Naive thymus-derived CD8-positive, alpha-beta T cell (primary cell): Measurements from ENCODE around the gene BCKDHB. TPM values are rescaled to one million over a fixed set of nuclear protein-coding genes. Genes with fewer than 3 reads are reported as not detected.

Experiments
- ATAC-seq, 2 donors: fragments of 150-1000 bp; cut with Tn5 transposase in 1 of 2; sonication (Bioruptor Pico), chemical (Tn5 transposase) in 1 of 2; 1 replicate in 1 of 2; 2 replicates in 1 of 2; pipeline ENCODE4 v1.10.0; 2021; ENCODE audit warnings: mild to moderate bottlenecking in 2 of 2, moderate library complexity in 2 of 2
- POLR2A ChIA-PET: fragments of 350-600 bp; sonication (Branson Sonifier 250); formaldehyde crosslinking; loops from one replicate; lab custom pipeline; 2021; ENCODE audit warnings: antibody characterized with exemption; lab: Charles Lee
- DNase-seq, 10 donors: peaks; one replicate each; pipeline versions ENCODE4 v3.0.0 to v3.0.0-alpha.2; 2020 to 2022
- H3K27ac Mint-ChIP-seq, 10 donors: one replicate each; pipeline ENCODE4 v1.8.0; 2020 to 2022; ENCODE audit warnings: mild to moderate bottlenecking in 10 of 10, mixed read lengths in 10 of 10, moderate library complexity in 4 of 10, inconsistent platforms in 1 of 10
- H3K27me3 Mint-ChIP-seq, 5 donors: one replicate each; pipeline ENCODE4 v1.8.0; 2021 to 2022; ENCODE audit warnings: mixed read lengths in 5 of 5
- H3K36me3 Mint-ChIP-seq, 3 donors: one replicate each; pipeline ENCODE4 v1.8.0; 2020 to 2022; ENCODE audit warnings: mixed read lengths in 3 of 3, mild to moderate bottlenecking in 2 of 3, inconsistent platforms in 1 of 3
- H3K4me1 Mint-ChIP-seq, 4 donors: one replicate each; pipeline ENCODE4 v1.8.0; 2021 to 2022; ENCODE audit warnings: mixed read lengths in 4 of 4
- H3K4me3 Mint-ChIP-seq, 10 donors: one replicate each; pipeline ENCODE4 v1.8.0; 2020 to 2022; ENCODE audit warnings: mild to moderate bottlenecking in 10 of 10, mixed read lengths in 10 of 10, moderate library complexity in 6 of 10, inconsistent platforms in 1 of 10
- H3K9me3 Mint-ChIP-seq, 9 donors: one replicate each; pipeline ENCODE4 v1.8.0; 2020 to 2022; ENCODE audit warnings: mixed read lengths in 9 of 9, mild to moderate bottlenecking in 3 of 9, inconsistent platforms in 1 of 9, moderate library complexity in 1 of 9
- polyA plus RNA-seq, 3 donors: library from polyadenylated mRNA; unstranded; fragments of 300-500 nt; fragmentation: Illumina TruSeq; gene quantifications; one replicate each; pipeline ENCODE4 v1.2.3, GENCODE V29; 2021
- total RNA-seq, 8 experiments: library from RNA in 2 of 8; stranded (reverse) in 2 of 8; gene quantifications; one replicate each; pipeline ENCODE4 v1.2.3 and lab custom pipeline; 2021 to 2026

BCKDHB gene
- total and polyA plus RNA-seq, 5 experiments from 2014 or later, result 20.1 to 31.4 (median 24.1) TPM

DNA sequence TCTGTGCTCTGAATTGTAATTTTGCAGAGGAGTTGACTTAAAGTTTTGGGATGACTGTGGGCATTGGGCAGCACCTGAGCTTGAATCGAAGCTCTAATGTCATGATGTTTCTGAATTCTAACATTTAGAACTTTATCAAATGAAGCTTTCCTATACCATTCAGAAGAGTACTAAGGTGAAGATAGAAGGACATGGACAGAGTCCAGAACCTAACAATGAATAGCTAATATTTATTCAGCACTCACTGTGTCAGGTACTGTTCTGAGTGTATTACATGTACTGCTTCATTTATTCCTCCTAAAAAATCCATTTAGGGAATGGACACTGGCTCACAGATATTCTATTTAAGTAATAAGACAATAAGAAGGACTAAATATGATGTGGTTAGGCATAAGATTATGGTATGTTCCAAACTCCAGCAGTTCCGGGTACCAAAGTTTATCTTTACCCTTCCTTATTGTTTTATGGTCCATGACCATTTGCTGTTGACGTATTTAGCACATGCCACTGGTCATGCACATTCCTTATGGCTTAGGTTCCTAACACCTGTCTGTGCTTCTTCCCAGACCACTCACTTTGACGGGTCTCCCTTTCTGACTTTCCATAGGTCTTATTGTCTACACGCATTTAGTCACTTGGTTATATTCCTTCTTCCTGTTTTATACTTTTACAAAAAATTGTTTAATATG lies 20.3 kb downstream of the BCKDHB start:
- H3K27ac Mint-ChIP-seq, result no peak overlapping the region
- H3K4me3 Mint-ChIP-seq, result no peak overlapping the region
- H3K4me1 Mint-ChIP-seq, result peaks cover 9 to 27% (median 13%) of the 10 kb centered on the region in 4 donors
- peaks cover 0 to 8% (median under 1%) of the 10 kb centered on the region in 9 donors for H3K9me3 Mint-ChIP-seq
- no peak for ATAC-seq
- no peak for DNase-seq
- H3K27me3 Mint-ChIP-seq, result no peaks in the 10 kb centered on the region
- POLR2A ChIA-PET, result no interaction called here
- H3K36me3 Mint-ChIP-seq, result peaks cover 1 to 48% (median 21%) of the 10 kb centered on the region in 3 donors

DNA sequence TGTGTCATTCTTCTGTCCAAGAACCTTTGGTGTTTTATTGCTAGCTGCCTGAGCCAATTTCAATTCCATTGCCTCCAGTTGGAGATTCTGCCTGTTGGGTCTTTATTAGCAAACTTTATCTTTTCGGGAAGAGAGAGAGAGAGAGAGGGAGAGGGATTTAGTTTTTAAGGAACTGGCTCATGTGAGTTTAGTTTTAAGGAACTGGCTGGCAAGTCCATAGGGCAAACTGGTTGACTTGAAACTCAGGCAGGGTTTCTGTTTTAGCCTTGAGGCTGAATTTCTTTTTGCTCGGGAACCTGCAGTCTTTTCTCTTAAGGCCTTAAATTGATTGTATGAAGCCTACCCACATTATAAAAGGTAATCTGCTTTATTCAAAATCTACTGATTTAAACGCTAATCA lies 23.0 kb downstream of the BCKDHB start:
- ATAC-seq (no peak), DNase-seq (no peak)
- Mint-ChIP-seq H3K4me1 (peaks cover 0 to 9% (median 5%) of the 10 kb centered on the region in 4 donors), H3K36me3 (peaks cover 6 to 52% (median 17%) of the 10 kb centered on the region in 3 donors), H3K27ac (no peak overlapping the region), H3K4me3 (no peak overlapping the region), H3K27me3 (no peaks in the 10 kb centered on the region), H3K9me3 (no peaks in the 10 kb centered on the region)
- POLR2A ChIA-PET, result no interaction called here

DNA sequence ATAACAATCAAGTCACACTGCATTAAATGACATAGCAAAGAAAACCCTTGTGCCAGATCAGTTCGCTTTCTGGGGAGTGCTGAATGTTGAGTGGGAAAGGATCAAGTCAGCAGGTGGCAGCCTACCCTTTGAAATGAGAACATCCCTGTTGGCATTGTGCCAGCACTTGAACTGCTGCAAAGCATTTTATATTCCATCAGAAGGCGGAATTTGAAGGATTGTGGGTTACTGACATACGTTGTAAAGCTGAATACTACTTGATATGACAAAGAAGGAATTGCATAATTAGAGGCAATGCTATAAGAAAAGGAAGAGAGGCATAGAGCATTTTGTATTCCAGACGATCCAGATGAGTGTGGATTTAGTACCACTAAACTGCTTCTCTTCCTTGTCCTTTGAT lies 26.5 kb downstream of the BCKDHB start:
- H3K36me3 Mint-ChIP-seq, result peaks cover 6 to 63% (median 33%) of the 10 kb centered on the region in 3 donors
- POLR2A ChIA-PET, result no interaction called here
- peak in 9 of 10 donors; percentile 6 to 64 (median 16) for DNase-seq

DNA sequence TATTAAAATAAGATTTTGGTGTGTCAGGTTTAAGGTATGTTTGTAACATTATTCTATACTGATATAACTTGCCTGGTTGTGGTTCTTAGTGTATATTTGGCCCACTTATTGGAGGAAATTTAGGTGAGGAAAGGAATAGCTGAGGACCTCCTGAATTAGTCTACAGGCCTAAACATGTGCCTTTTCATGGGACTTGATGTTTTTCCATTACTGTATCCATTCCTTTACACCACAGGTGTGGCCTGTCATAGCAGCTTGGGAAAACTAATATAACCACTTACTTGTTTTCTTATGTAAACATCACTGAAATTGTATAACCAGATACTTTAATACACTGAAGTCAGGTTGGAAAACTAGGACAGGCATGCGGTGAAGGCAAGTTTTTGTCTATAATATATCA lies 27.6 kb downstream of the BCKDHB start:
- Mint-ChIP-seq H3K4me3 (no peak overlapping the region), H3K27ac (no peak overlapping the region), H3K4me1 (peaks cover 0 to 3% (median 0%) of the 10 kb centered on the region in 4 donors), H3K36me3 (peaks cover 6 to 58% (median 37%) of the 10 kb centered on the region in 3 donors), H3K27me3 (no peaks in the 10 kb centered on the region), H3K9me3 (peaks cover 0 to 4% (median 0%) of the 10 kb centered on the region in 9 donors)
- DNase-seq (no peak), ATAC-seq (no peak)
- POLR2A ChIA-PET, result no interaction called here

More for the DNA sequence above, 26.5 kb downstream of the BCKDHB start:
- no peaks in the 10 kb centered on the region for H3K9me3 Mint-ChIP-seq
- no peak overlapping the region for H3K4me3 Mint-ChIP-seq
- H3K27me3 Mint-ChIP-seq, result no peaks in the 10 kb centered on the region
- no peak for ATAC-seq
- H3K4me1 Mint-ChIP-seq, result peaks cover 0 to 3% (median 0%) of the 10 kb centered on the region in 4 donors
- peak overlapping the region in 2 of 10 donors; percentile 3 to 10 for H3K27ac Mint-ChIP-seq

DNA sequence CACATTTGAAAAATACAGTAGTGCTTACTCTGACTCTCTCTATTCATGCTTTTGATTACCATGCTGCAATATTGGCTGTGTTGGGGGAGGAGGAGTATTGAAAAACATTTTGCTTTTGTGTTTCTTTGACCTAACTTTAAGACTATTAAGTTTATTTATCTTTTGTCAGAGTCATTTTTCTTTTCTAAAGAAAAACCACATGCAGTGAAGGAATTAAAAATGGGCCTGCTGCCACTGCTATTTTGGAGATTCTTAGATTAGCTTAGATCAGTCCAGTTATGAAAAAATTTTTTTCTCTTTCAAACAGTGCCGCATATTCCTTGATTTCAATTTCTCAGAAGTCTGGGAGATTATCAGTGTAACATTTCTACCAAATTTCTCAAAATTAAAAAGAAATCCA lies 36.1 kb downstream of the BCKDHB start:
- no peaks in the 10 kb centered on the region for H3K27me3 Mint-ChIP-seq
- peaks cover 0 to 4% (median 0%) of the 10 kb centered on the region in 9 donors for H3K9me3 Mint-ChIP-seq
- no peak for ATAC-seq
- POLR2A ChIA-PET, result no interaction called here
- no peaks in the 10 kb centered on the region for H3K4me1 Mint-ChIP-seq
- H3K27ac Mint-ChIP-seq, result no peak overlapping the region
- no peak overlapping the region for H3K4me3 Mint-ChIP-seq
- H3K36me3 Mint-ChIP-seq, result peaks cover 11 to 49% (median 42%) of the 10 kb centered on the region in 3 donors
- DNase-seq, result no peak

DNA sequence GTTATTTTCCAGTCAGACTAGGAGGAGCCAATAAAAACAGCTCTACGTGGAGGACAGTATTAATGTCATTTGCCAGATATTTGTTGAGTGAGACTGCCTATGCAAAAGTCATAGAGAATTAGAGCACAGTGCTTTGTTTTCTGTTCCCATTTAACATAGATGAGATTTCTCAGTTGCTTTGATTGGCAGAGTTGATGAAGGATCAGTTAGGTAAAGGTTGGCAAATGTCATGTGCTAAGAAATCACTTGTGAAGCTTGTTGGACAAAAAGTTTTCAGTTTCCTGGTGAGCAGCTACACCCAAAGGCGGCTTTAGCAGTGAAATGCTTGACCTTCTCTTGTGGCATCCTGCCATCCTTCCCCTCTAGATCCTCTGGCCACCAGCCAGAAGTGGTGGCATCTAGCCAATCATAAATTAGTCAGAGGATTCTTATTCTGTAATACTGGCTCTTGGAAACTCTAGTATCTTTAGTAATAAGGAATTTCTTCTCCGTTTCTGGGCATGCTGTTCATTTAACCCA lies 37.0 kb downstream of the BCKDHB start:
- POLR2A ChIA-PET, result no interaction called here
- H3K4me3 Mint-ChIP-seq, result no peak overlapping the region
- H3K9me3 Mint-ChIP-seq, result peaks cover 0 to 5% (median 0%) of the 10 kb centered on the region in 9 donors
- DNase-seq, result no peak
- H3K27me3 Mint-ChIP-seq, result no peaks in the 10 kb centered on the region
- no peak overlapping the region for H3K27ac Mint-ChIP-seq
- no peak for ATAC-seq
- peaks cover 19 to 56% (median 48%) of the 10 kb centered on the region in 3 donors for H3K36me3 Mint-ChIP-seq
- no peaks in the 10 kb centered on the region for H3K4me1 Mint-ChIP-seq

DNA sequence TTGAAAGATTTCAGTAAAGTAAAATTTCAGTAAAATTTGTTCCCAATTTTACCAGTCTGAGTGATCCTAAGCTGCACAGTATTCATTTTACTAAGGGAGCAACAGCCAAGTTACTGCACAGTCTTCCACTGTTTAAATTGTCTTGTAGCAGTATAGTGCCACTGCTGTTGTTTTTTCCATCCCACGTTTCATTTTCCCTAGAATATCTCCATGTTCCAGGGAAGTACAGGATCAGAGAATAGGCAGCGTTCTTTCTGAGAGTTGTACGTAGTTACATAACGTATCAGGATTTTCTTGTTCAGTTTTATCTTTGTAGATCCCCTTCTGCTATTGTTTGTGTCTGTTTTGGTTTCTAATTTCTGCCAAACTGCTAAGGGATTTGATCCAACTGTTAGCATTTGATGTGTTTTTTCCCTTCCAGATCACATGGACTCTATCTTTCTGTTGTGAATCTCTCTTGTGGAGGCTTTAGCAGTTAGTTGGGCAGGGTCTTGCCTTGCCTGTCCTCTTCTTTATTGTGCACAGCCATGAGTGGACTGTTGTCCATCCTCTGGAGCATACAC lies 38.4 kb downstream of the BCKDHB start:
- H3K4me3 Mint-ChIP-seq, result no peak overlapping the region
- no peak for DNase-seq
- peaks cover 20 to 55% (median 52%) of the 10 kb centered on the region in 3 donors for H3K36me3 Mint-ChIP-seq
- H3K27ac Mint-ChIP-seq, result no peak overlapping the region
- no peaks in the 10 kb centered on the region for H3K27me3 Mint-ChIP-seq
- no peaks in the 10 kb centered on the region for H3K4me1 Mint-ChIP-seq
- ATAC-seq, result no peak
- POLR2A ChIA-PET, result no interaction called here
- H3K9me3 Mint-ChIP-seq, result peaks cover 0 to 9% (median 0%) of the 10 kb centered on the region in 9 donors

DNA sequence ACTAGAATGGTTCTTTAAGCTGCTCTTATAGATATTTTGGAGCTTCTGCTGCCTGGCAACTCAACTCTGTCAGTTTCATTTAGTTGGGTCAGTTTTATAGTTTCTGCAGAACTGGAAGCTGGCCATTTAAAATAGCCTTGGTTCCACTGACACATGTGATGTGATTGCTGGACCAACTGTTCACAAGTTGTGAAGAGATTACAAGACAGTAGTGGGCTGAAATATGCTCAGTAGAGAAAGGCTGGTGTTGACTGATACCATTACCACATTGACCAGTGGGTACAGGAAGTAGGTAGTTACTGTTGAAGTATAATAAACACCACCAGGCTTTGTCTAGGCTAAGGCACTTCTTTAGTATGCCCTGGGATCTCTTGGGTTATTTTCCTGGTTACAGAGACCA lies 39.0 kb downstream of the BCKDHB start:
- Mint-ChIP-seq H3K27ac (no peak overlapping the region), H3K9me3 (peaks cover 0 to 13% (median 0%) of the 10 kb centered on the region in 9 donors), H3K36me3 (peaks cover 25 to 51% (median 49%) of the 10 kb centered on the region in 3 donors), H3K4me1 (no peaks in the 10 kb centered on the region), H3K4me3 (no peak overlapping the region), H3K27me3 (no peaks in the 10 kb centered on the region)
- POLR2A ChIA-PET, result no interaction called here
- ATAC-seq, result no peak
- no peak for DNase-seq

DNA sequence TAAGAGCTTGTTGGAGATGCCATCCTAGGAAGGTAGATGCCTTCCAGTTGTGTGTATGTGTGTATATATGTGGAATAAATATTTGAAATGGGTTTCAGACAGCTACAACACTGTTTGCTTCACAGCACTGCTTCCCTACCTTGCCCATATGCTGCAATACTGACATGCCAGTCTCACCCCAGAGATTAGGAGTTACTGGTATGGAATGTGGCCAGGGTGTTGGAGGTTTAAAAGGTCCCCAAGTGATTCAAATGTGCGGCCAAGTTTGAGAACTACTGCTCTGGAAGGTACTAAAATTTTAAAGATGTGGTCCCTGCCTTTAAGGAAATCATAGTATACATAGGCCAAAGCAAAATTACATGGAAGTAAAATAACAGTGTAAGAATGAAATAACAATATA lies 39.5 kb downstream of the BCKDHB start:
- DNase-seq (no peak), ATAC-seq (no peak)
- Mint-ChIP-seq H3K9me3 (peaks cover 0 to 13% (median 0%) of the 10 kb centered on the region in 9 donors), H3K36me3 (peaks cover 25 to 51% (median 45%) of the 10 kb centered on the region in 3 donors), H3K27me3 (no peaks in the 10 kb centered on the region), H3K27ac (no peak overlapping the region), H3K4me1 (no peaks in the 10 kb centered on the region), H3K4me3 (no peak overlapping the region)
- POLR2A ChIA-PET, result no interaction called here

DNA sequence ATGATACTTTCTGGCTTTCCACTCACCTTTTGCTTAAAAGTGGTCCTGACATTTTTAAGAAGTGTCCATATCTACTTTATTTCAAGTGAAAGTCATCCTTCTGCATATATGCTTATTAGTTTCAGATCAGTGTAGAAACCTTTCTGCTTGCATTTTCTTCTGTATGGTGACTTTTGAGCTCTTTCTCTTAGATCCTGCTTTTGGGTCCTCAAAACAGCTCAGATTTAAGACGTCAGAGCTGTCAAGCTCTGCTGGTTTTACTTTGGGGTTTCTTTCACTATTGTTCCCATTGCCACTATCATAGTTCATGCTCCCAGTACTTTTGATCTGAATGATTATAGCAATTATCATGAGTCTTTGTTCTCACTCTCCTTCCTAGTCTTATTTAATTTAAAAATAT lies 41.7 kb downstream of the BCKDHB start:
- DNase-seq (no peak), ATAC-seq (no peak)
- Mint-ChIP-seq H3K9me3 (peaks cover 0 to 13% (median 0%) of the 10 kb centered on the region in 9 donors), H3K27me3 (no peaks in the 10 kb centered on the region), H3K27ac (no peak overlapping the region), H3K4me1 (peaks cover 0 to 9% (median 3%) of the 10 kb centered on the region in 4 donors), H3K36me3 (peaks cover 25 to 49% (median 39%) of the 10 kb centered on the region in 3 donors), H3K4me3 (no peak overlapping the region)
- POLR2A ChIA-PET, result no interaction called here

DNA sequence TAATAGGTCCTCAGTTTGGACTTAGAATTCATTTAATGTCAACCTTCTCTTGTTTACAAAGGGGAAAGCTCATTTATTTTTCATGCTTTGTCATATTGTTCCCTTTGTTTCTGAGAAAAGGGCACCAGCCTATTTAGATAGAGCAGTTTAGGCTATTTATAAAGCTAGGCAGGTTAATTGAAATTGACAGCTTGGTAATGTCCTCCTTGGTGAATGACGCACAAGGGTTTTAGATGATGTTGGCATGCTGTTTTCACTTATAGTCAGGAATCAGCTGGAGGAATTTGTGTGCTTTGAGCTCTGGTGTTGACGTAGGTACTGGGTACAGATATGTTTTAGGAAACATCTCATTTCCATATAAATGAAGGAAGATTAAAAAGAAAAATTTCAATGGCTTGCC lies 45.2 kb downstream of the BCKDHB start:
- peaks cover 0 to 13% (median 0%) of the 10 kb centered on the region in 9 donors for H3K9me3 Mint-ChIP-seq
- H3K4me3 Mint-ChIP-seq, result no peak overlapping the region
- peaks cover 0 to 9% (median 4%) of the 10 kb centered on the region in 4 donors for H3K4me1 Mint-ChIP-seq
- peaks cover 14 to 26% (median 20%) of the 10 kb centered on the region in 3 donors for H3K36me3 Mint-ChIP-seq
- DNase-seq (no peak), ATAC-seq (no peak)
- H3K27ac Mint-ChIP-seq, result no peak overlapping the region
- H3K27me3 Mint-ChIP-seq, result no peaks in the 10 kb centered on the region
- POLR2A ChIA-PET, result no interaction called here

DNA sequence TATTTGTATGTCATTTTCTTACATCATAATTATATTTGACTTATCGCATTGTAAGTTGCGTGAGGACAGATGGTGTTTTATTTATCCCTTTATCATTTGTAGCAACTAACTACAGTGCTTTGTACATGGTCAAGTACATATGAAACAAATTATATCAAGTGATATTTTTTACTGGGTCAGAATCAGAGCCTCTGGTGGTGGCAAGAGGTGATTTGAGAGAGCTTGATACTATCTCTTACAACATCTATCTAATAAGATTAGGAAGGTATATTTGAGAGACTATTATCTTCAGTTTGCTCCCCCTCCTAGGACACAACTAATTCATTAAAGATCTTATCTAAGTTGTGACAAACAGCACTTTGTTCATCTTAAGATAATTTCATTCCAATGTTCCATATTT lies 47.7 kb downstream of the BCKDHB start:
- ATAC-seq (no peak), DNase-seq (no peak)
- H3K4me1 Mint-ChIP-seq, result peaks cover 0 to 9% (median 4%) of the 10 kb centered on the region in 4 donors
- H3K9me3 Mint-ChIP-seq, result peaks cover 0 to 7% (median 0%) of the 10 kb centered on the region in 9 donors
- peak overlapping the region in 1 of 10 donors; percentile 26 for H3K27ac Mint-ChIP-seq
- H3K36me3 Mint-ChIP-seq, result peaks cover 0 to 11% (median 6%) of the 10 kb centered on the region in 3 donors
- no peak overlapping the region for H3K4me3 Mint-ChIP-seq
- H3K27me3 Mint-ChIP-seq, result no peaks in the 10 kb centered on the region
- POLR2A ChIA-PET, result no interaction called here

DNA sequence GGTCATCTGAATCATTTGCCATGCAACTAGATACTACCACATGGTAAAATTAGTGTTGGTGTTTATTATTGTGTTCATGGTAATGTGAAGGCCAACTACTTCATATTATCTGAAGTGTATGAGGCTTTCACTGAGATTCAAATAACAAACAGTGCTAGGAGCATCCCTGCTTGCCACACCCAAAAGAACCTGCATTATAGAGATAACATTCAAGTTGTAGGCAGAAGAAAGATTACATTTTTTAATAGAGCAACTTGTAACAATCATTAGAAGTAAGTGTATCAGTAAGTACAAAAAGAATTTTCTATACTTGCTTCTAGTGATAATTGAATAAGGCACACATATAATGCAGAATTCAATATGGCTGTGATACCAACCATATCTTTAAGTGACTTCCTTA lies 49.8 kb downstream of the BCKDHB start:
- Mint-ChIP-seq H3K4me3 (no peak overlapping the region), H3K4me1 (peaks cover 0 to 9% (median 4%) of the 10 kb centered on the region in 4 donors)
- POLR2A ChIA-PET, result no interaction called here

More for the DNA sequence above, 49.8 kb downstream of the BCKDHB start:
- H3K27ac Mint-ChIP-seq, result no peak overlapping the region
- no peak for DNase-seq
- H3K9me3 Mint-ChIP-seq, result no peaks in the 10 kb centered on the region
- ATAC-seq, result no peak
- H3K36me3 Mint-ChIP-seq, result peaks cover 0 to 11% (median 0%) of the 10 kb centered on the region in 3 donors
- H3K27me3 Mint-ChIP-seq, result no peaks in the 10 kb centered on the region
